Activated T-cell treated with anti-CD3 and anti-CD28 coated beads for 24 hours (primary cell): ENCODE results near the gene IL4R.
"Not testable (repeated sequence)": the region's sequence is repeated elsewhere in the genome, so short reads cannot be mapped to it uniquely, and the experiment has no call there.

Source experiments
- DNase-seq: peaks from one replicate; pipeline ENCODE4 v3.0.0-alpha.2; 2020; ENCODE audit warnings: low read depth

IL4R gene

DNA sequence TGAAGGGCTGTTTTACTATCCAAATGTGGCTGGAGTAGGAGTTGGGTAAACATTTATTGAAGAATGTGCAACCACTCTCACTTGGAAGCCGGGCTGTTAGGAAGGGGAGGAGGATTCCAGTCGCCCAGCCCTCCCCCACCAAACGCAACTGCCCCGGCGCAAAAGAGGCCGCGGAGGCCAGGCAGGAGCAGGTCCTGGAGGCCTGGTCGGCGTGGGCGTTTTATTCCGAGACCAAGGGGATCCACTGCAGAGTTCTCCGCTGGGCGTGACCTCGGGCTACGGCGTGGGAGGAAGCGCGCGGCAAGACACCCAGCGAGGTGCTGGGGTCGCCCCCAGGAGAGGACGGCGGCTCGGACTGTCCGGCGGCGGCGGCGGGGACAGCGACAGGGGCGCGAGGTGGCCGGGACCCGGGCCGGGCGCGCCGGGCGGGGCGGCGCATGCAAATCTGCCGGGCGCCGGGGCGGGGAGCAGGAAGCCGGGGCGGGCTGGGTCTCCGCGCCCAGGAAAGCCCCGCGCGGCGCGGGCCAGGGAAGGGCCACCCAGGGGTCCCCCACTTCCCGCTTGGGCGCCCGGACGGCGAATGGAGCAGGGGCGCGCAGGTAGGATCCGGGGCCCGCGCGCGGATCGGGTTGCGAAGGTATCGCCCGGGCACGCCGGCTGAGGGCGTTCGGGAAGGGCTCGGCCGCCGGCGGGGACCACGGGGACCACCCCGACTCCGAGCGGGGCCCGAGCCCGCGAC is at the start of gene IL4R:
IL4R (plus strand) TSS at position 553 of the 739 bp plus-strand sequence. CDS start 26,230 bp downstream, outside the sequence.
- DNase-seq = peak; percentile 61

DNA sequence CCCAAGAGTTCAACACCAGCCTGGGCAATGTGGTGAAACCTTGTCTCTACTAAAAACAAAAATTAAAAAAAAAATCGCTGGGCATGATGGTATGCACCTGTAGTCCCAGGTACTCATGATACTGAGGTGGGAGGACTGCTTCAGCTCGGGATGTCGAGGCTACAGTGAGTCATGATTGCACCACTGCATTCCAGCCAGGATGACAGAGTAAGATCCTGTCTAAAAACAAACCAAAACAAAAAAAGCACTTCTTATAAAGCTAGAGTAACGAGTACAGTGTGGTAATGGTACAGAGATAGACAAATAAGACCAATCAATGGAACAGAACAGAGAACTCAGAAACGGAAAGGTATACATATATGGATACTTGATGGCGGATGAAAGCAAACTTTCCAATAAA is 49.6 kb upstream of the IL4R start:
- DNase-seq = no peak

- no peak for DNase-seq
These were observed 47.8 kb upstream of the IL4R start for GRCh38 chr16:27265982-27266381.

GRCh38 chr16:27267037-27267677 is 46.6 kb upstream of the IL4R start:
- DNase-seq = no peak

DNA sequence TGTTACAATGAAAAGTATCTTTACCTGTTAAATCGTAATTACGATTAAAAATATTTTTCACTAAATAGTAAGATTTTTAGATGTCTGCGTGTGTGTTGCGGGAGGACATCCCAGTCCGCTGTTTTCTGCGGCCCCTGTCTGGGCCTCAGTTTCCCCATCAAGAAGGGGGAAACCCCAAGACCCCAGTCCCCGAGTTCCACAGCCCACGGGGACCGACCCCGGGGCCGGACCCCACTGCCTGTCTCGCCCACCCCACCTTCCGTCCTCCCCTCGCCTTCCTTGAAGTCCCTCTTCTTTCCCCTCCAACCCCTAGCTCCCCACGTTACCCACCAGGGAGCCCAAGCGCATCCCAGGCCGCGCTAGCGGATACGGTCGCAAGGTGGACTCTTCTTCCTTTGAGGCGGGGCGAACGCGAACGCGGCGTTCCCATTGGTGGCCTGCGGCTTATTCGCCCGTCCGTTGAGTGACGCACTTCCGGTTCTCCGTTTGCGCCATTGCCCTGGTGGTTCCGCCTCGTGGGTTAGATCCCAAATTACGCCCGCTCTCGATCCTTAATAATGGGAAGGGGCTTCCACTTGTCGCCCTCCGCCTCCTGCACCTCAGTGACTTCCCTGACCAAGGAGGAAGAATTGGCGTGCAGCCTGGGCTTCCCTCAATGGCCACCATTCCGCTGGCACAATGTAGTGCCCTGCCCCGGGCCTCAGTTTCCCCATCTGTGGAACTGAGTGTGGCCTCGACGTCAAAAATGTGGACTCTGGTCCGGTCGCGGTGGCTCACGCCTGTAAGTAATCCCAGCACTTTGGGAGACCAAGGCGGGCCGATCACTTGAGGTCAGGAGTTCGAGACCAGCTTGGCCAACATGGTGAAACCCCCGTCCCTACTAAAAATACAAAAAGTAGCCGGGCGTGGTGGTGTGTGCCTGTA is 45.1 kb upstream of the IL4R start, which contains the start of gene NSMCE1:
NSMCE1 (minus strand) TSS at position 397 of the 924 bp plus-strand sequence. CDS start 11,202 bp downstream, outside the sequence.
- peak; percentile 95 for DNase-seq

DNA sequence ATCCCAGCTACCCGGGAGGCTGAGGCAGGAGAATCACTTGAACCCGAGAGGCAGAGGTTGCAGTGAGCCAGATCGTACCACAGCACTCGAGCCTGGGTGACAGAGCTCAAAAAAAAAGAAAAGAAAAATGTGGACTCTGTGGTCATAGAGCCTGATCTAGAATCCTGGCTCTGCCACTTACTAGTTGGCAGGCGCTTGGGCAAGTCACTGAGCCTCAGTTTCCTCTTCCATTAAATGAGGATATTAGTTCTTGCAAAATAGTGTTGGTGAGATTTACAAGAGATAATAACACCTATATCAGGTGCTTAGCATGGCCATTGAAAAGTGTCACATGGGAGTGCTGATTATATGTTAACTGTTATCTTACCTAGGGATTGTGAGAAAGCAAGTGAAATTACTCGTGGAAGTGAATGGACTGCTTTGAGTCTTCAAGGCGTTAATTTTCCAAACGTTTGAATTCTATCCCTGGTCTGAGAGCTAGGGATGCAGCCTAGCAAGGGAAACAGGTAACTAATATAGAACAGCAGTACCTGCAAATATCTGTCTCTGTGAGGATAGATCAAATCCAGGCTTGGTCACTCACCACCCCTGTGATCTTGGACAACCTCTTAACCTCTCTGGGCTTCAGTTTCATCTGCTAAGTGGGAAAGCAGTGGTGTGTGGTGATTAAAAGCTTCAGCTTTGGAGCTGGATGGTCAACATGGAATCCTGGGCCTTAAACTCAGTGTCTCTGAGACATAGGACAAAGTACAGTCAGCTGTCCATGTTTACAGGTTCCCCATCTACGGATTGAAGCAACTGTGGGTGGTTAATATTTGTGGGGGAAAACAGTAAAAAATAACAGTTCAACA is 44.2 kb upstream of the IL4R start:
- no peak for DNase-seq

DNA sequence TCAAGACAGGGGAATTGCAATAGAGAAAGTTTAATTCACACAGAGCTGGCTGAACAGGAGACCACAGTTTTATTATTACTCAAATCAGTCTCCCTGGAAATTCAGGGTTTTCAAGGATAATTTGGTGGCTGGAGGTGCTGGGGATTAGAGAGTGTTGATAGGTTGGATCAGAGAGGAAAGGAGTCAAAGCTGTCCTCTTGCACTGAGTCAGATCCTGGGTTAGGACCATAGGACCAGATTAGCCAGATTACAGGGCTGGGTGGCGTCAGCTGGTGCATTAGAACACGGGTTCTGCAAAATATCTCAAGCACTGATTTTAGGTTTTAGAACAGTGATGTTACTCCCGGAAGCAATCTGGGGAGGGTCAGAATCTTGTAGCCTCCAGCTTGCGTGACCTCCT is 43.4 kb upstream of the IL4R start:
- DNase-seq = no peak

GRCh38 chr16:27272076-27272475 is 41.7 kb upstream of the IL4R start:
- DNase-seq = no peak

GRCh38 chr16:27272697-27273096 is 41.1 kb upstream of the IL4R start:
- DNase-seq = not testable (repeated sequence)

DNA sequence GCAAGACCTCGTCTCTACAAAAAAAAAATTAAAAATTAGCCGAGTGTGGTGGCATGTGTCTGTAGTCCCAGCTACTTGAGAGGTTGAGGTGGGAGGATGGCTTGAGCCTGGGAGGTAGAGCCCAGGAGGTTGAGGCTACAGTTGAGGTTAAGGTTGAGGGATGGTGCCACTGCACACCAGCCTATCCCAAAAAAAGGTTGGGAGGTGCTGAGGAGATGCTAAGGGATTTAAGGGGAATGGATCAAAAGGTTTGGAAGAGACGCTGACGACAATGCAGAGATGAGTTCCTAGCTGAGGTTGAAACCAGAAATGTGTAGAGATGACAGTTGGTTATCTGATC is 40.5 kb upstream of the IL4R start:
- no peak for DNase-seq

GRCh38 chr16:27273670-27274423 is 39.9 kb upstream of the IL4R start:
- DNase-seq = no peak

DNA sequence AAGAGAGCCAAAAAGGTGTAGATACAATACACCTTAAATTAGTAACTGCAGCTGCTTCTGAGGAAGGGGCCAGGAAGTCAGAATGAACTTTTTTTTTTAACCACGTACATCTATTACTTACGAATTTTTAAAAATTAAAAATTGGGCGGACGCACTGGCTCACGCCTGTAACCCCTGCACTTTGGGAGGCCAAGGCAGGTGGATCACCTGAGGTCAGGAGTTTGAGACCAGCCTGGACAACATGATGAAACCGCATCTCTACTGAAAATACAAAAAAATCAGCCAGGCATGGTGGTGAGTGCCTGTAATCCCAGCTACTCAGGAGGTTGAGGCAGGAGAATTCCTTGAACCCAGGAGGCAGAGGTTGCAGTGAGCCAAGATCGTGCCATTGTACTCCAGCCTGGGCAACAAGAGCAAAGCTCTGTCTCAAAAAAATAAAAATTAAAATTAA is 39.3 kb upstream of the IL4R start:
- not testable (repeated sequence) for DNase-seq

DNA sequence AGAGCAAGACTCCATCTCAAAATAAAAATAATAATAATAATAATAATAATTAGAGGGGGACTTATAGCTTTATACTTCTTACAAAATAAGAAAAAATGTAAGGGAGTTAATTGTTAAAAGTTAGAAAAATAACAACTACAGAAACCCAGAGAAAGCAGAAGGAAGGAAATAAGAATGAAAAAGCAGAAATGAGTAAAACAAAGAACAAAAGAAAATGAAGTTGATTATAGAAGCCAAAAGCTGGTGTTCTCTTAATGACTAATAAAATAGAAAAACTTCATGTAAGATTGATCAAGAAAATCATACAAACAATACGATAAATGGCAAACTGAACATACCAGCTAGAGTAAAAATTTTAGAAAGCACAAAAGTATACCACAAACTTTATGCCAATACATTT is 38.4 kb upstream of the IL4R start:
- no peak for DNase-seq

DNA sequence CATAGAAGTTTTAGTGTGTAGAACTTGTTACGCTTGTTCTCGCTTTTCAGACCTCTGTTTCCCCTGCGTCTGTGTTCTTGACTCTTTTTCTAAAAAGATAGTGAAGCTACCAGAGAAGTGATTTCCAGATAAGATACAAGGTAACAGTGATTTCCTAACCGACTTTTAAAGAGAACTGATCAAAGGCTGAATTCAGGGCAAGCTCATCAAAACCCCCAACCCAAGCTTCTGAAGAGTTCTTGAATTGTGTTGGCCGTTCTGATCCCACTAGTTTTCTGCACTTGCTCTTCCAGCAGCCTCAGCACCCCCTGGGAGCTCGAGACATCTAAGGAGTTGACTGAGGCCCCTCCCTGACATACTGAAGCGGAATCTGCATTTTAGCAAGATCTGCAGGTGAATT is 32.5 kb upstream of the IL4R start:
- no peak for DNase-seq

DNA sequence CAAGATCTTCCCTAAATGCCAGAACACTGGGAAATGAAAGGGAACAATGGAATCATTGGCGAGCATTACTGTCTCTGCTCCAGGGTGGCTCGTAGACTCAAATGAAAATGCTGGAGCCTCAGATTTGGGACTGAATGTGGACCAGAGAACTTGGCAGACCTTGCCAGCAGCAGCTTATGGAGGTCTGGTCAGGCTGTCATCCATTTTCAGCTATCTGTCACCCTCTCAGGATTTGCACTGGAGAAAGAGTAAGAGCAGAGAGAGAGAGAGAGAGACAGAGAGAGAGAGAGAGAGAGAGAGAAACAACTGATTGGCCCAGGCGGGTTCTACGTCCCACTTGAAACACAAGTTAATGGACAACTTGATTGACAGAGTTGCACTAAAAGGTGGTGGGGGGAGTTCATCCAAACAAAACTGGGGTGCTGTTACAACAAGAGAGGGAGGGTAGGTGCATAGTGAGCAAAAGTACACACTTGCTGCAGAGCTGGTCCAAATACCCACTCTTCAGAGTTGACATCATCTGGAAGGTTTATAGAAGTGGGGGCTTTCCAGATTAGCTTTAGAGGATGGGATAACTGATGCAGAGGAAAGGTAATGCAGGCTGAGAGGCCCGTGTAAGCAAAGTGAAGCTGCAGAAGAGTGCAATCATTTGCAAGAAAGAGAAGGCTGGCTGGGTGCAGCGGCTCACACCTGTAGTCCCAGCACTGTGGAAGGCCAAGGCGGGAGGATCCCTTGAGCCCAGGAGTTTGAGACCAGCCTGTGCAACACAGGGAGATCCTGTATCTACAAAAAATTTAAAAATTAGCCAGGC is 28.7 kb upstream of the IL4R start:
- no peak for DNase-seq

GRCh38 chr16:27285676-27286196 is 28.0 kb upstream of the IL4R start:
- no peak for DNase-seq

DNA sequence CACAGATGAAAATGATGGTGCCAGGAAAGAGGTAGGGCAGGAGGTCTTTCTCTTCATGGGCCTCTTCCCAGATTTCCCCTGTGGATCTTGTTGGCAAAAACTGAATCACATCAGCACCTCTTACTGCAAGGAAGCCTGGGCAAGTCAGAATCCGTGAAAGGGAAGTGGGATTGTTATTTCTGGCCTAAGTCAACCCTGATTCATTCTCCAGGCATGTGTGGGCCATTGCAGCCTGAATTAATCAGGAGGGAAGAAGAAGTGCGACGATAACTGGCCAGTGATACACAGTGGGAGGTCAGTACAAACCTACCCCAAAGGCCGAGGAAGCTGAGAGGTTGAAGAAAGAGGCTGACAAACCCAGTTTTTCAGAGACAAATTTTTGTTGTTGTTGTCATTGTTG is 27.3 kb upstream of the IL4R start:
- no peak for DNase-seq

GRCh38 chr16:27287051-27287811 is 26.5 kb upstream of the IL4R start:
- no peak for DNase-seq

- DNase-seq = no peak
These were observed 25.9 kb upstream of the IL4R start for GRCh38 chr16:27287887-27288286.
